Keratinocyte (primary cell): ENCODE data around the gene CAMK2G.

ENCODE experiments used
- CTCF ChIP-seq, 3 experiments: IDR thresholded peaks in 1 of 3; conservative IDR thresholded peaks in 1 of 3; optimal IDR thresholded peaks in 1 of 3; 2 replicates in 2 of 3; 3 replicates in 1 of 3; pipeline versions ENCODE3 to v1.5.1; 2011; ENCODE audit warnings: low read length in 3 of 3, mild to moderate bottlenecking in 3 of 3, moderate library complexity in 2 of 3, control low read depth in 1 of 3, inconsistent platforms in 1 of 3; ENCODE audit not compliant: insufficient read depth in 2 of 3; ENCODE audit errors: extremely low read depth in 1 of 3
- EZH2 ChIP-seq: IDR thresholded peaks from one replicate; pipeline ENCODE4 v1.6.1; 2012; ENCODE audit warnings: inconsistent platforms, mild to moderate bottlenecking, low read length, moderate library complexity

- no peak for TF ChIP-seq CTCF (optimal IDR thresholded peaks at IDR 0.05 in 1 of 3, IDR thresholded peaks at IDR 0.05 in 1 of 3, conservative IDR thresholded peaks at IDR 0.05 in 1 of 3; ENCODE audit: extremely low read depth in 1 of 3, insufficient read depth in 2 of 3, low read length in 3 of 3)
- no peak for TF ChIP-seq EZH2
These were observed 75.3 kb downstream of the CAMK2G start for GRCh38 chr10:73798927-73799560.
